PC-9 (cell line): Measurements from ENCODE around the gene KRT79. TPM values are rescaled to one million over a fixed set of nuclear protein-coding genes. Genes with fewer than 3 reads are reported as not detected.

ENCODE experiments used
- BruUV-seq: library from RNA; stranded (reverse); fragments of 400-500 nt; replicated peaks from 2 replicates; lab custom pipeline; 2021; lab: Mats Ljungman, UMichigan
- CTCF ChIA-PET: fragments of 300-600 bp; sonication (Branson Sonifier 250); formaldehyde crosslinking; loops from one replicate; lab custom pipeline; 2022; ENCODE audit warnings: antibody characterized with exemption; lab: Charles Lee
- POLR2A ChIA-PET: fragments of 300-600 bp; sonication (Branson Sonifier 250); formaldehyde crosslinking; loops from one replicate; lab custom pipeline; 2022; ENCODE audit warnings: antibody characterized with exemption; ENCODE audit not compliant: unreplicated experiment; lab: Charles Lee
- DNase-seq, 2 experiments: peaks; one replicate each; pipeline versions ENCODE4 v3.0.0 to v3.0.0-alpha.2; 2015 to 2022; ENCODE audit warnings: mixed read lengths in 1 of 2
- H2AFZ ChIP-seq: fragments of 200-600 bp; sonication (generic); 2 replicates; pipeline ENCODE4 v1.8.1; 2017; ENCODE audit warnings: antibody characterized with exemption
- H3F3A ChIP-seq: fragments of 200-600 bp; sonication (generic); 2 replicates; pipeline ENCODE4 v1.8.1; 2017; ENCODE audit warnings: antibody characterized with exemption, mild to moderate bottlenecking, low read depth; ENCODE audit not compliant: insufficient read depth
- H3K27ac ChIP-seq: fragments of 200-600 bp; sonication (generic); 2 replicates; pipeline ENCODE4 v1.6.1; 2016; ENCODE audit warnings: mixed run types
- H3K27me3 ChIP-seq: fragments of 200-600 bp; sonication (generic); 2 replicates; pipeline ENCODE4 v1.6.1; 2016; ENCODE audit warnings: low read depth, mixed run types; ENCODE audit not compliant: insufficient read depth
- H3K36me3 ChIP-seq: fragments of 200-600 bp; sonication (generic); 2 replicates; pipeline ENCODE4 v1.6.1; 2016; ENCODE audit warnings: low read depth, mixed run types
- H3K4me1 ChIP-seq: fragments of 200-600 bp; sonication (generic); replicated peaks from 2 replicates; pipeline ENCODE4 v1.6.1; 2016; ENCODE audit warnings: mixed run types; ENCODE audit not compliant: insufficient read depth
- H3K4me2 ChIP-seq: fragments of 200-600 bp; sonication (generic); 2 replicates; pipeline ENCODE4 v1.6.1; 2017; ENCODE audit warnings: mixed run types
- H3K4me3 ChIP-seq: fragments of 200-600 bp; sonication (generic); 2 replicates; pipeline ENCODE4 v1.6.1; 2016; ENCODE audit warnings: mixed run types
- H3K79me2 ChIP-seq: fragments of 200-600 bp; sonication (generic); 2 replicates; pipeline ENCODE4 v1.6.1; 2017; ENCODE audit warnings: low read depth, mixed run types
- H3K9me2 ChIP-seq: fragments of 200-600 bp; sonication (generic); 2 replicates; pipeline ENCODE4 v1.8.1; 2017; ENCODE audit warnings: mild to moderate bottlenecking; ENCODE audit not compliant: insufficient read depth
- H3K9me3 ChIP-seq: fragments of 200-600 bp; sonication (generic); 2 replicates; pipeline ENCODE4 v1.8.1; 2016; ENCODE audit warnings: low read depth; ENCODE audit not compliant: insufficient read depth
- H4K20me1 ChIP-seq: fragments of 200-600 bp; sonication (generic); 2 replicates; pipeline ENCODE4 v1.8.1; 2017; ENCODE audit not compliant: insufficient read depth
- EZH2 ChIP-seq: fragments of 200-600 bp; sonication (generic); IDR thresholded peaks from 2 replicates; pipeline ENCODE4 v1.8.0; 2017; ENCODE audit warnings: antibody characterized with exemption, low read depth
- intact Hi-C: fragments of 100-400 bp; cut with micrococcal nuclease; formaldehyde crosslinking; loops from one replicate; pipeline ENCODE4 v1.10.0; 2022; ENCODE audit not compliant: unreplicated experiment
- total RNA-seq: library from RNA; stranded (reverse); gene quantifications from 2 replicates; pipeline ENCODE4 v1.2.3, GENCODE V29; 2021
- TF ChIP-seq, protein P1 (sequence below): fragments of 200-600 bp; sonication (generic); conservative IDR thresholded peaks from 2 replicates; pipeline ENCODE4 v1.6.1; 2017; ENCODE audit warnings: mixed run types, antibody characterized with exemption, mild to moderate bottlenecking, moderate library complexity

Gene KRT79
- total RNA-seq, 1 experiment from 2014 or later = 0.28 TPM

- no peaks in the 10 kb centered on the region for H4K20me1 ChIP-seq
- no peak overlapping the region for H2AFZ ChIP-seq
- no peaks in the 10 kb centered on the region for H3K27me3 ChIP-seq
- no peaks in the 10 kb centered on the region; the same call in 1 of the 2 replicates for H3K9me3 ChIP-seq
- no peak overlapping the region for H3K27ac ChIP-seq
- no peaks in the 10 kb centered on the region for H3K9me2 ChIP-seq
- no peak for DNase-seq
- no TSS peak for BruUV-seq
- intact Hi-C loops = no loop called here
- CTCF ChIA-PET = no interaction called here
- no peak overlapping the region for H3K4me3 ChIP-seq
- H3F3A ChIP-seq = no peaks in the 10 kb centered on the region
- POLR2A ChIA-PET = no interaction called here
- no peaks in the 10 kb centered on the region for H3K36me3 ChIP-seq
- H3K4me1 ChIP-seq = 0 out of 2 replicates have a peak, but pooled peaks cover 5% of the 10 kb centered on the region
- H3K79me2 ChIP-seq = no peaks in the 10 kb centered on the region
- H3K4me2 ChIP-seq = no peak overlapping the region
- TF ChIP-seq, protein P1, sequence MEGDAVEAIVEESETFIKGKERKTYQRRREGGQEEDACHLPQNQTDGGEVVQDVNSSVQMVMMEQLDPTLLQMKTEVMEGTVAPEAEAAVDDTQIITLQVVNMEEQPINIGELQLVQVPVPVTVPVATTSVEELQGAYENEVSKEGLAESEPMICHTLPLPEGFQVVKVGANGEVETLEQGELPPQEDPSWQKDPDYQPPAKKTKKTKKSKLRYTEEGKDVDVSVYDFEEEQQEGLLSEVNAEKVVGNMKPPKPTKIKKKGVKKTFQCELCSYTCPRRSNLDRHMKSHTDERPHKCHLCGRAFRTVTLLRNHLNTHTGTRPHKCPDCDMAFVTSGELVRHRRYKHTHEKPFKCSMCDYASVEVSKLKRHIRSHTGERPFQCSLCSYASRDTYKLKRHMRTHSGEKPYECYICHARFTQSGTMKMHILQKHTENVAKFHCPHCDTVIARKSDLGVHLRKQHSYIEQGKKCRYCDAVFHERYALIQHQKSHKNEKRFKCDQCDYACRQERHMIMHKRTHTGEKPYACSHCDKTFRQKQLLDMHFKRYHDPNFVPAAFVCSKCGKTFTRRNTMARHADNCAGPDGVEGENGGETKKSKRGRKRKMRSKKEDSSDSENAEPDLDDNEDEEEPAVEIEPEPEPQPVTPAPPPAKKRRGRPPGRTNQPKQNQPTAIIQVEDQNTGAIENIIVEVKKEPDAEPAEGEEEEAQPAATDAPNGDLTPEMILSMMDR = no peak
- TF ChIP-seq EZH2 = no peak
Measured at GRCh38 chr12:52772188-52772587, 61.9 kb downstream of the KRT79 start.

DNA sequence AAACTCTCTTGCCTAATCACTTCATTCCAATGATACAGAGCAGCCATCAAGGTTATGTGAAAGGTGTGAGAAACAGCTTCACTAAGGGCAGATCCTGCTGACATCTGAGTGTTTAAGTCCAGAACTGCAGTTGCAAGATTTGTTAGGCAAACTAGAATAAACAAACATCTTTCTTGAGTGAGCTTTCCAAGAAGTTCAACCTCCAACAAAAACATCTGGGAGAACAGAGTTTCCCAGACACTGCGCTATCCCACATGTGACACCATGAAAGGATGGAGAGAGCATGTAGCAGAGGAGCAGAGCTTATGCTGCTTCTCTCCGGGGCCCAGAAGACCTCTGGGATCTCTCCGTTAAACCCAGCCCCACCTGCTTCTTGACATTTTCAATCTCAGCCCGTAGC is 62.6 kb downstream of the KRT79 start:
- no peak overlapping the region for H2AFZ ChIP-seq
- ChIA-PET CTCF (no interaction called here), POLR2A (no interaction called here)
- H3F3A ChIP-seq = no peaks in the 10 kb centered on the region
- no peaks in the 10 kb centered on the region for H3K79me2 ChIP-seq
- H3K4me3 ChIP-seq = no peak overlapping the region
- no peak for DNase-seq
- H3K9me2 ChIP-seq = no peaks in the 10 kb centered on the region
- no peaks in the 10 kb centered on the region; the same call in 1 of the 2 replicates for H3K9me3 ChIP-seq
- no peak overlapping the region for H3K27ac ChIP-seq
- intact Hi-C loops = no loop called here
- no peaks in the 10 kb centered on the region for H4K20me1 ChIP-seq
- no peak overlapping the region for H3K4me2 ChIP-seq
- no peaks in the 10 kb centered on the region for H3K36me3 ChIP-seq
- no peaks in the 10 kb centered on the region for H3K27me3 ChIP-seq
- 0 out of 2 replicates have a peak, but pooled peaks cover 5% of the 10 kb centered on the region for H3K4me1 ChIP-seq
- TF ChIP-seq EZH2 = no peak
- TF ChIP-seq, protein P1 = no peak
- no TSS peak for BruUV-seq

Other genes with a start within 250 kb of the KRT79 start
- not detected in 2 replicates for gene KRT72, start 232.8 kb downstream of the KRT79 start, total RNA-seq
- not detected in 2 replicates for gene KRT73, start 215.8 kb downstream of the KRT79 start, total RNA-seq
- gene KRT2, start 182.1 kb downstream of the KRT79 start, total RNA-seq = not detected in 2 replicates
- gene KRT1, start 153.9 kb downstream of the KRT79 start, total RNA-seq = not detected in 2 replicates
- gene KRT77, start 130.8 kb downstream of the KRT79 start, total RNA-seq = not detected in 2 replicates
- gene KRT76, start 57.0 kb downstream of the KRT79 start, total RNA-seq = not detected in 2 replicates
- 0.24 and 0.73 TPM in 2 replicates for gene KRT3, start 38.2 kb downstream of the KRT79 start, total RNA-seq
- gene KRT4, start 20.2 kb downstream of the KRT79 start, total RNA-seq = 3.0 and 5.3 TPM in 2 replicates
- 1.5 and 1.7 TPM in 2 replicates for gene KRT78, start 14.7 kb upstream of the KRT79 start, total RNA-seq
- gene KRT8, start 70.8 kb upstream of the KRT79 start, total RNA-seq = 2,689 and 2,962 TPM in 2 replicates
- 2,869 and 2,977 TPM in 2 replicates for gene KRT18, start 114.8 kb upstream of the KRT79 start, total RNA-seq
- 531 and 615 TPM in 2 replicates for gene EIF4B, start 172.1 kb upstream of the KRT79 start, total RNA-seq
- gene TNS2, start 215.8 kb upstream of the KRT79 start, total RNA-seq = 8.5 and 11.5 TPM in 2 replicates
- 15.2 and 17.2 TPM in 2 replicates for gene SPRYD3, start 245.1 kb upstream of the KRT79 start, total RNA-seq